ENCODE data around the gene OTOP3.
A peak's percentile ranks its signal among the peaks of the same experiment; 100 is the strongest.
"Not testable (repeated sequence)": the region's sequence is repeated elsewhere in the genome, so short reads cannot be mapped to it uniquely, and the experiment has no call there.

Gene OTOP3

DNA sequence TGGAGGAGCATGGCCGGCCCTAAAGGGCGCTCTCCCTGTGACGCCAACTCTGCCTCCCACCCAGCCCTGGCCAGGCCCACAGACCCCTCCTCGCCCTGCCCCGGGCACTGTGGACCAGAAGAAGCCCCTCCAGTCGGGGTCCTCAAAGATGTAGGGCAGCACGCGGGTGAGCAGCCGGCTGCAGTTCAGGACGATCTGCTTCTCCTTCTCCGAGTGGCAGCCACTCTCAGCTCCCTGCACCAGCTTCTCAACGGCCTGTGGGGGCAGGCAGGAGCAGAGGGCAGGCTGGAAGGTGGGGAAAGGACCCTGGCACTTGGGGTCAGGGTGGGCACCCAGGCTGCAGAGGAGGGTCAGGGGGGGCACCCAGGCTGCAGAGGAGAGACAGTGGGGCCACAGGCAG is 28.0 kb downstream of the OTOP3 start:
- DNase-seq: no peak

DNA sequence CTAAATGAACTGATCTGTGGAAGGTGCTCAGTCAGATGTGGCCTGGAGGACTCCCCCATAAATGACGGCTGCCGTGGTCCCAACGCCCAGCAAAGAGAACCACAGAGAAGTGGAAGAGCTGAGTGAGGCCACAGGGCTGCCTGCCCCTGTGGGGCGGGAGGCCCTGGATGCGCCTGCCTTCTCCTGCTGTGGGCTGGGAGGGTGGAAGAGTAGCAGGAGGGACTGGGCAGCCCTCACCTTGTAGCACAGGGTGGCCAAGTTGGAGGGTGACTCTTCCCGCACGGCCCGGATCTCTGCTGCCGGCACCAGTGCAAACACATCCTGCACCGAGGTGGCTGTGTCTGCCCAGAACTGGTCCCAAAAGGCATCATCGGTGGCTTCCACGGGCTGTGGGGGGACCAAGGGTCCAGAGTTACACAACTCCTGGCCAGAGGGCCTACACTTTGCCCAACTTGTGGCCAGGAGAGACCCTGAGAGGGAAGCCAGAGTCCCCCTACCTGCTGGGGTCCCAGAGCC is 28.6 kb downstream of the OTOP3 start:
- DNase-seq: no peak

DNA sequence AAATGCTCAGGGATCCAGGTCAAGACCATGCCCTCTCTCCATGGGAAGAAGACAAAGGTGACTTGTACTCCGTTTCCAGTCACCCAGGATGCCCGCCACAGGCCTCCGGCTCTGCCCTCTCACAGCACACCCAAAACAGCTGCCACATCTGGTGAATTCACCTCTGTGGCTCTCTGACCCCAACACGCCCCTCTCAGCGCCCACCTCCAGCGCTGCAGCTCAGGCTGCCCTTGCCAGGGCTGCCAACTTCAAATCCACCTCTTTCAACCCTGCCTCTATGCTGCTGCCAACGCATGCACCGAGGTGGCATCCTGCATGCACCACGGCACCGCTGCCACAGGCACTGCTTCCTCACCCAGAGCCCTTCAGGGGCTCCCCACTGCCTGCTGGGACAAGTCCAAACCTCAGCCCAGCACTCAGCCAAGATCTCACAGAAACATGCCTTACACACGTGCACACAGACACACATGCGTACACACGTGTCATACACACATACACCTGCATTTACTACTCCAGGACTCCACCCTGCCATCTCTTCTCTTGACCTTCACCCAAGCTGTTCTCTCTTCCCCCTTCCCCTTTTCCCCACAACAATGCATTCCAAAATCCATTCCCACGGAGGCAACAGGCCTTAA is 29.4 kb downstream of the OTOP3 start:
- DNase-seq: no peak

DNA sequence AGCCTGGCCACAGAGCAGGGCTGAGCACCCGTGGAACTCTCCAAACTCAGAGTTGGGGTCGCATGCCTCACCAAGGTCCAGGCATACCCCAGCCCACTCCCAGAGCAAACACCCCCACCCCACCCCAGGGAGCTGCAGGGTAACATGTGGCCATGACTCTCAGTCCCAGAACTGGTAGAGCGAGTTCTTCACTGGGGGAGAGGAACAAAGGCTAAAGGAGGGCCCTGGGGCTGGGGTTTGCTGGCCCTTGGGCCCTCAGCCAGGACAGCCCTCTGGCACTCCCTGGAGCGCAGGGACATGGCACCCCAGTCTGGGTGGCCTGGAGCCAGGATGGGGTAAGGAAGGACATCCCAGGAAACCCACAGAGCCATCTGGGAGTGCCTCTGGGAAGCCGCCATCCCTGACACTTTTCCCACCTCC is 32.7 kb downstream of the OTOP3 start:
- DNase-seq: no peak

DNA sequence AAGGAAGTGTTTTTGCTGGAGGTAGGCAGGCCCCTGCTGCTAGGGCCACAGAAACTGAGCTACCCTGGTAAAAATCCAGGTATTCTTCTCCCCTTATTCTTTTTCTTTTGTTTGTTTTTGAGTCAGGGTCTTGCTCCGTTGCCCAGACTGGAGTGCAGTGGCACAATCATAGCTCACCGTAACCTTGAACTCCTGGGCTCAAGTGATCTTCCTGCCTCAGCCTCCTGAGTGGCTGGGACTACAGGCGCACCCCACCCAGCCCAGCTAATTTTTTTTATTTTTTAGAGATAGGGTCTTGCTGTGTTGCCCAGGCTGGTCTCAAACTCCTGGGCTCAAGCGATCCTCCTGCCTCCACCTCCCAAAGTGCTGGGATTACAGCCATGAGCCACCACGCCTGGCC is 33.8 kb downstream of the OTOP3 start:
- DNase-seq: not testable (repeated sequence)

DNA sequence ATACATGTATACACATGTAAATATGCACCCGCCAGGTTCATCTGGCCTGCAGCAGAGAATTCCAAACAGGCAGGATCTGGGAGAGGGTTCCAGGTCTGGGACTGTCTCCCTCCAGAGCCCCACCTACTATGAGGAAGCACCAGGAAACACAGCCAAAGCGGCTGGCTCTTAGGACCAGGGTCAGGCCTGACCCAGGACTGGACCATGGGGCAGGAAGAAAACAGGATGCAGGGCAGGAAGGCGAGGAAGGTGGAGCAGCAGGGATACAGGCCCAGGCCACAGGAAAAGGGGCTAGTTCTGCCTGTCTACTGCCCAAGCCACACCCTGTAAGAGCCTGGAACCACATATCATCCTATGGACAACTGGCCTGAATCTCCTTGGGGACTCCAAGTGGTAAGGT is 34.7 kb downstream of the OTOP3 start:
- DNase-seq: no peak

DNA sequence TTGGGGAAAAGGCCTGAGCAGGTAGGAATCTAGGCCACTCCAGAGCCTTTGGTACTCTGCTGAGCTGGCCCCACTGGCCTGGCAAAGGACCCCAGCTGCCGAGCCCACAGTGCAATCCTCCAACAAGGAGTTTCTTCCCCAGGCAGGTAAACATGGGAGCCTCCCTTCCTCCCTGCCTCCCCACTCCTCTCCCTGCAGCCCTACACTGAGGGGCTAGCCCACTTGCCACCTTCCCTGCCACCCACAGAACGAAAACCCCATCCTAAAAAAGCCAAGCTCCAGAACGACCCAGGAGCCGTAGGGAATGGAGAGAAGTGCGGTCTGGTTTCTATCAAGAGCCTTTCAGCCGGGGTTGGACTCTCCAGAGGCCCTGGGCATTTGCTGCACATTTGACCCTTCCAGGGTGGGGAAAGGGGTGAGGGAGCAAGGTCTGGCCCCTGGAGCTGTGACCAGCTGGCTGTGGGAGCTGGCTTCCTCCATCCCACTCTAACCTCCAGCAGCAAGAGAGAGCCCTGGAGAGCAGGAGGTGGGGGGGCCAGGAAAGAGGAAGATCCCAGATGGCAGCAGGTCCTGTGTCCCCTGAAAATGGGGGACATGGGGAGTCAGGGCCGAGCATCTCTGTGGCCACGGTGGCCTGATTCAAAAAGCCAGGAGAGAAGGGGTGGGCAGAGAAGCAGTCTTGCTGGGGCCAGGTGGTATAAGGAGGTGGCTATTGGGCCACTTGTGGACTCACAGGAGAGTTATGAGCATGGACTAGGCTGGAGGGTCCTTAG is 35.6 kb downstream of the OTOP3 start:
- DNase-seq: no peak

DNA sequence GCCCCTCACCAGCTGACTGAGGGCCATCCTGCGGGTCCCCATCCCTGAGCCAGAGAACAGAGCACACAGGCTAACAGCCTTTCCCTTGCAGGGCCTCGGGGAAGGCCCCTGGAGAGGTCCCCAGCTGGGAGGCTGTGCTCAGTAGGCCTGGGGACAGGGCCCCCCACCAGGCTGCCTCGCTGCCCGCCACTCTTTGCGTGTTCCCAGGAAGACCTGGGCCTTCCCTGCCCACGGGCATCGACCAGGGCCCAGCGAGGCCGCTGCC is 36.1 kb downstream of the OTOP3 start:
- no peak for DNase-seq

DNA sequence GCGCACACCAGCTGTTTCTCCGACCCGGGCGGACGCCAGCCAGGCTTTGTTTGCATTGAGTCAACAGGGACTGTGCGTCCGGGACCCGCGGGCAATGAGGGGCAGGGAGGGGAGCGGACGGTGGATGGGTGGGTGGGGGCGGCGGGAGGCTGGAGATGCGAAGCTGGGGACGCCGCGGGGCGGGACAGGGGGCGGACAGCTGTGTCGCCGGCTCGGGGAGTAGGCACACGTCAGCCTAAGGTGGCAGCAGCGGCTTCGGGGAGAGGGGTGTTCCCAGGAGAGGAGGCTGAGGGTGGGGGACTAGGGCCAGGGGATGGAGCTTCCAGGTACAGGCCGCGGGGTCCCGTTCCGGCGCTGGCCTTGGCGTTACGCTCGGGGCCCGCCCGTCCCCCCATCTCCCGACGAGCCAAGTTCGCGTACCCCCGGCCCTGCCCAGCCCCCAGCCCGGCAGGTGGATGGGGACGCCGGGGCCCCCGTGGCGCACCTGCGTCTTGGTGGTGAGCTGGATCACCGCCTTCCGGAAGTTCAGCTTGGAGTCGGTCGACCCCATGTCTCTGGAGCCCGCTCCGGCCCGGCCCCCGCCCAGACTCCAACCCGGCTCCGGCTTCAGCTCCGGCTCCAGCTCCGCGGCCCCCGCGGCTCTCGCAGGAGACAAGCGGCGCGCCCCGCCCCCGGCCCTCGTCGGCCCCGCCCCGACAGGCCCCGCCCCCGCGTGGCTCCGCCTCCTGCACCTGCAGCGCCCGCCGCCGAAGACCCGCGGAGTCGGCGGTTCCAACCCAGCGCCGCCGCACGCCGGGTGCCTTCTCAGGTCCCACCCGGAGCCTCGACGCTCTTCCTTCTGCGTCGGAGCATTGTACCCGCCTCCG is 36.6 kb downstream of the OTOP3 start, which contains the start of gene HID1:
HID1 (minus strand) TSS at position 653 of the 866 bp plus-strand sequence; CDS start at position 550, 103 bp downstream.
- peak; percentile 79 for DNase-seq

DNA sequence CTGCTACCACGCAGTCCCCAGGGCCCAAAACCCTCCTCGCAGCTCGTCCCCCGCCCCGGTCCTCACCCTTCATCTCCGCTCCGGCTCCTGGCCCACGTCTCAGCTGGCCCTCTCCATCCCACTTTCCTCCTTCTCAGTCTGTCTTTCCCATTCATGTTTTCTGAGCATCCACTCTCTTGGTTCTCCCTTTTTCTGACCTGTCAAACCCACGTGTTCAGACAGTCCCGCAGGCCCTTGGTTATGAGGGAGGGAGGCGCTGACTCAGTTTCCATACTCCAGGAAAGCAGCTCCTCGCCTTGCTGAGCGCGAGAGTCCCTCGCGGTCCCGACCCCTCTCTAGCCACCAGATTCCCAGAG is 37.3 kb downstream of the OTOP3 start:
- DNase-seq: no peak

DNA sequence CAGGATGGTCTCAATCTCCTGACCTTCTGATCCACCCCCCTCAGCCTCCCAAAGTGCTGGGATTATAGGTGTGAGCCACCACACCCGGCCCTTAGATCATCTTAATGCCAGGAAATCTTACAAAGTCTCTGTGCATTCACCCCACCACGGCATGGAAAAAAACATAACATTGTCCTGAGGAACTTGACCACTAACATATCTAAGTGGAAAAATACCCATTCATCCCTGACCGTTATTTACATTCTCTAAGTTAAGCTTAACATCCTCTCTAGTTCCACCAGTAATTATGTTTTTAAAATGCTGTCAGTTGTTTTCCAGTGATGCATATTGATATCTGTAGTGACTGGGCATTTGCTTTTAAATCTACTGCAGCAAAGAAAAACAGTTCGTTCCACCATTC is 40.2 kb downstream of the OTOP3 start:
- DNase-seq: no peak

DNA sequence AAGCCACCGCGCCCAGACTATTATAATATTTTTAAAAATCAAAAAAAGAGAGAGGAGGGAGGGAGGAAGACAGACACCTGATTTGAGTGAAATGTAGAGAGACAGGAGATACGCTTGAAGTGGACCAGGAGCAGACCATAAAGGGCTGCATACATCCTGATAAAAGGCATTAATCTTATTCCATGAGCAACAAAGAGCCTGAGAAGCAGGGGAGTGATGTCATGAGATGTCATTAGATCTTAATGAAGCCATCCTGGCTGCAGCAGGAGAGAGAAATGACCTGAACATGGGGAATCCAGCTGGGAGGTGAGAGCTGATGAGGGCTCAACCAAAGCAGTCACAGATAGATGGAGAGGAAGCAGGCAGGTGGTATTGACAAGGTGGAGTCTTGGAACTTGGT is 42.1 kb downstream of the OTOP3 start:
- no peak for DNase-seq

DNA sequence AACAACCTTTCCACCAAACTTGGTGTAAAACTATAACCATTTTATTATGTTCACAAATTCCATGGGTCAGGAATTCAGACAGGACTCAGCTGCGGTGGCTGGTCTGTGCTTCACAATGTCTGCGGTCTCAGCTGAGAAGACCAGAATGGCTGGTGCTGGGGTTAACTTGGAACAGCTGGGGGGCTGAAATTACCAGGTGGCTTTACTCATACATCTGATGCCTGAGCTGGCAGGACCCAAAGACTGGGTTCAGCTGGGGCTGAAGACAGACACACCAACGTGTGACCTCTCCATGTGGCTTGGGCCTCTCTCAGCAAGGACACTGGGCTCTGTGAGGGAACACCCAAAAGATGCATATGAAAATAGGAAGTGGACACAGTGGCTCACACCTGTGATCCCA is 42.5 kb downstream of the OTOP3 start:
- no peak for DNase-seq

DNA sequence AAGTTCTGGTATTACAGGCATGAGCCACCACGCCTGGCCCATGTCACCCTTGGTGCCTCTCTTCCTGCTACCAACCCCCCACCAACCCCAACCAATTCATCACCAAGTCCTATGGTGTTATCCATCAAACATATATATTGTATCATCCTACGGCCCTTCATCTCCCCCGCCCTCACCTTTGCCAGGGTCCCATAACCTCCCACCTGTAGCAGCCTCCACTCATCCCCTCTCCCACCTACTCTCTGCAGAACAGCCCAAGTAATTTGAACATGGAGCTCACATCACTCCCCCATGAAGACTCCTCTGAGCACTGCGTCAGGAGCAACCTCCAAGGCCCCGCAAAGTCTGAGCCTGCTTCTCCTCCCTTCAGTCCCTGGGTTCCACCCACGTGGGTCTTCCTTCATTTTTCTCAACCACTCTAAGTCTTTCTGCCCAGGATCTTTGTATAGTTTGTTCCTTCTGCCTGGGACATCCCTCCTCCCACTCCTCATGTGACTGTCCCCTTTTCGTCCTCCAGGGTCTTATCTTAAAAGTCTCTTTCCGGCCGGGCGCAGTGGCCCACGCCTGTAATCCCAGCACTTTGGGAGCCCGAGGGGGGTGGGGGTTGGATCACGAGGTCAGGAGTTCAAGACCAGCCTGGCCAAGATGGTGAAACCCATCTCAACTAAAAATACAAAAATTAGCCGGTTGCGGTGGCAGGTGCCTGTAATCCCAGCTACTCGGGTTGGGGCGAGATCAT is 43.9 kb downstream of the OTOP3 start:
- DNase-seq: no peak

DNA sequence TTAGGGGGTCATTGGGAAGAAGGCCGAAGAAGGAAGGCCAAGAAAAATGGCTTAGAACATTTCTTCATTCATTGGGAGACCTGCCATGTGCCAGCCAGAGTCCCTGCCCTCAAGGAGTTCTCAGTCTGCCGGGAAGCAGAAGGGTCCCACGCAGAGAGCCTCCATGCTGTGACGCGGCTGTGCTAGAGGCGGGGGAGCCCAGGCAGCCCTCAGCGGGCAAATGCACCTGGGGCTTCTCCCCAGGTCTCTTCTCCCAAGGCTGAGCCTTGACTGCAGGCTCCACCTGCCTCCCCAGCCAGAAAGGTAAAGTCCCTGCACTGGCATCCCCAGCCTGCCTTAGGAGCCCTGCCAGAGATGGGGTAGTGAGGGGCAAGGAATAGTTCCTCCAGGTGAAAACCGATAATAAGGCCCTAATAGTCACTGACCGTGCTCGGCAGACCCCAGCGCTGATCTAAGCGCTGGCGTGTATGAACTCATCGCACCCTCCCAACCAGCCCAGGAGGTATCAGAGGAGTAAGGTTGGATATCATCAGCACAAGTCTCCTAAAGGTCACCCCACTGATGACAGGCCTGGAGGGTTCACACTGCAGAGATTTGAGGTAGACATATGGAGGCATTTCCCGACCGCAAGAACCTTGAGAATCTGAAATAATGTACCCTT is 45.8 kb downstream of the OTOP3 start:
- DNase-seq: no peak

DNA sequence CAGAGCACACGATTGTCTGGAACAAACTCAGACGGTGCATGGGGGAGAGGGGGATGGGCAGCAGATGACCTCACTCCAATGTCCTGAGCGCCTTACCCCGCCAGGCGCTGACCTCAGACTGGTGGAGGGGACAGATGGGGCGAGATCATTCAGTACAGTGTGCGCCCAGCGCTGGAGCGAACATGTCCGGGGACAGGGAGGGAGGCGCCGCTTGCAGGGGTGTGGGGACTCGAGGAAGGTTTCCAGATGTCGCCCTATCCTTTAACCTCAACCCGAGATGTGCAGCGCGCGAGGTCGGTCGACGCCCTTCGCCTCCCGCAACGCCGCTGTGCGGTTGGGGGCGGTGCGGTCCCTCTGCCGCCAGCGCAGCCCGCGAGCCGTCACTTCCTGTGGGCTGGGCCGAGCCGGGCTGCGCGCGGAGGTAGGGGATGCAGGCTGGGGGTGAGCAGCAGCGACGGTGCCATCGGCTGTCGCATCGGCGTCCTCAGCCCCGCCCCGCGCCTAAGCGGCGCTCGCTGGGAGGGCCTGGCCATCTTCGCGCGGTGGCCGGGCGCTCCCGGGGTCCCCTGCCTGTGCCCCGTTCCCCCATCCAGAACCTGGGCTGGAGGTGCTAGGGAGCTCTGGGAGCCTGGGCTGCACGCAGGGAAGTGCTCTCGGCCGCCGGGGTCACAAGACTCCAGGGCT is 46.4 kb downstream of the OTOP3 start:
- peak; percentile 81 for DNase-seq

DNA sequence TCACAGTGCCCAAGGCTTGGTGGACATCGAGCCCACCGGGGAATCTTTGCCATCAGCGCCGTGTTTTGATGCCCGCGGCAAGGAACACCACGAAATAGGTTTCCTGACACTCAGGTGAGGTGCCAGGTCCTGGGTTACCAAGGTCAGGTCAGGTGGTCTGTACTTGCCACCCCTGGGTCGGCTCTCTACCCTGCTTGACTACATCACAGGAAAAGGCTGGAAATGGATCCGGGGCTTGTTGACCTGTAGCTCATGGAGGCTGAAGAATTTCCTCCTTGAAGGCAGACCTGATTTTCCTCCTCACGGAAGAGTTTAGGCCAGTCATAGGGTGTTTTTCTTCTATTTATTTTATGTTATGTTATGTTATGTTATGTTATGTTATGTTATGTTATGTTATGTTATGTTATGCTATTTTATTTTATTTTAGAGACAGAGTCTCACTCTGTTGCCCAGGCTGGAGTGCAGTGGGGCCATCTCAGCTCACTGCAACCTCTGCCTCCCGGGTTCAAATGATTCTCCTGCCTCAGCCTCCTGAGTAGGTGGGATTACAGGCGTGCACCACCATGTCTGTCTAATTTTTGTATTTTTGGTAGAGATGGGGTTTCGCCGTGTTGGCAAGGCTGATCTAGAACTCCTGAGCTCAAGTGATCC is 47.1 kb downstream of the OTOP3 start:
- DNase-seq: not testable (repeated sequence)

DNA sequence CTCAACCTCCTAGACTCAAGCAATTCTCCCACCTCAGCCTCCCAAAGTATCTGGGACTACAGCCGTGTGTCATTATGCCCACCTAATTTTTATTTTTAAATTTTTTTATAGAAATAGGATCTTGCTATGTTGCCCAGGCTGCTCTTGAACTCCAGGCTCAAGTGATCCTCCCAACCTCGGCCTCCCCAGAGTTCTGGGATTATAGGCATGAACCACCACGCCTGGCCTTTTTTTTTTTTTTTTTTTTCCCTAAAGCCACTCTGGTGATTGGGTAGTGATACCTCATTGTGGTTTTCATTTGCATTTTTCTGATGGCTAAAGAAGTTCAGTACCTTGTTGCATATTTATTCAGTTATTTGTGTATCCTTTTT is 50.5 kb downstream of the OTOP3 start:
- no peak for DNase-seq

DNA sequence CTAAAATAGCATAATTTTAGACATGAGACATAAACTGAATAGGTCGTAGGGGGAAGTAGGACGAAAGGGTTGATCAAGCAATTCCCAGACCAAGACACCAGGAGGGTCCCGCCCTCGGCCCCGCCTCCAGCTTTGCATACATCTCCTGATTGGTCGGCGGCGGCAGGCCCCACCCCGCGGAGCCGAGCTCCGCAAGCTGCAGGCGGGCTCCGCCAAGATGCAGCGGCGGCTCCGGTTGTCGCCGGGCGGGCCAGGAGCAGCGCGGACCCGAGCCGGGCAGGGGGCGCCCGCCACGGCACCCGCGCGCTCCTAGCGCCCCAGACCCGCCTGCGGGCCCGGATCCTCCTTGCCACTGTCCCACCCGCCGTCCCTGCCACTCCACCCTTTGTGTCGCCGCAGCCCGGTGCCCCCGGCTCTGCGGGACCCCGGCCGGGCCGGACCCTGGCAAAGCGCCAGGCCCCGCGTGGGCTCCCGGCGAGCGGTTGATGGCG is 51.8 kb downstream of the OTOP3 start, which contains the start of gene CDR2L:
CDR2L (plus strand) TSS at position 215 of the 491 bp plus-strand sequence. CDS start 412 bp downstream, outside the sequence.
- DNase-seq: peak; percentile 94

DNA sequence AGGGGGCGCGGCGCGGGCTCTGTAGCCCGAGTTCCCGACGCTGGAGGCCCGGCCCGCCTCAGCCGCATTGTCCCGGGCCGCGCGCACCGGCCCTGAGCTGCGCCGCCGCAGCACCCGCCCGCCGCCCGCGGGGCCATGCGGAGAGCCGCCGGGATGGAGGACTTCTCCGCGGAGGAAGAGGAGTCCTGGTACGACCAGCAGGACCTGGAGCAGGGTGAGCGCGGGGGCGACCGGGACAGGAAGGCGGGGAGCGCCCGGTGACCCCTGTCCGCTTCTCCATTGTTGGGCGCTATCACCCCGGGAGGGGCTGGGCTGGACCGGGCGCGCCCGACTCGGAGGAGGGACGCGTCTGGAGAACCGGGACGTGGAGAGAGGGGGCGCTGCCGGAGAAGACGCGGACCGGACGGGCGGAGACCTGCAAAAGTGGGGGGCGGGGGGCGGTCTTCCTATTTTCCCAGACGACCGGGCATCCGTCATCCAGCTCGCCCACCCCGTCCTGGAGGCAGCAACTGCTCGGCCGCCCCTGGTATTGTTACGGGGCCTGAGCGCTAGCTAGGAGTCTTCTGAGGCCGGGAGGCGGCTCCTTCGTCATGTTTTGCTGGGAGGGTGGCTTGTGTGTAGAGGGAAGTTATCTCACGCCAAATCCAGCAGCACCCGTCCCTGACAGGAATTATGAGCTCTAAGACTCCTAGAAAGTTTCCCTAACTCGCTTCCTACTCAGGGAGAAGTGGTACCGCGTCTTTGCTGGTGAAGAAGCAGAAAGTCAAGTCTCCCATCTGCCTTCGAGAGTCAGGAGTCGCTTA is 52.4 kb downstream of the OTOP3 start:
- peak; percentile 12 for DNase-seq

Measured in activated naive CD4-positive, alpha-beta T cell treated with Interleukin-2 at 50 U/mL for 16 hours (primary cell).